GM13977 (cell line): Measurements from ENCODE around the gene FBN1.

ENCODE experiments used
- DNase-seq: peaks from one replicate; pipeline ENCODE4 v3.0.0; 2012; ENCODE audit warnings: low spot score
- CTCF ChIP-seq: IDR thresholded peaks from 2 replicates; pipeline ENCODE4 v1.5.1; 2012; ENCODE audit warnings: mild to moderate bottlenecking, control low read depth; ENCODE audit not compliant: insufficient read depth; ENCODE audit errors: extremely low read depth, missing control alignments
- in situ Hi-C: fragments of 300-500 bp; cut with MboI; formaldehyde crosslinking; loops from one replicate; pipeline ENCODE4 v1.12.0; 2022; ENCODE audit warnings: low sequenced_read_pairs, low pct_unique_long_range_greater_than_20kb, mixed read lengths, inconsistent platforms; ENCODE audit not compliant: unreplicated experiment

The FBN1 gene

GRCh38 chr15:48616216-48616615 lies 29.3 kb downstream of the FBN1 start:
- TF ChIP-seq CTCF, result no peak
- no peak for DNase-seq
- in situ Hi-C loops, result no loop called here

- in situ Hi-C loops, result no loop called here
- DNase-seq, result no peak
- TF ChIP-seq CTCF, result no peak
Measured at GRCh38 chr15:48614051-48614450, 31.5 kb downstream of the FBN1 start.

- in situ Hi-C loops, result no loop called here
- DNase-seq, result no peak
- no peak for TF ChIP-seq CTCF
Measured at GRCh38 chr15:48609486-48609885, 36.0 kb downstream of the FBN1 start.

GRCh38 chr15:48607846-48608245 lies 37.7 kb downstream of the FBN1 start:
- in situ Hi-C loops, result no loop called here
- TF ChIP-seq CTCF, result no peak
- DNase-seq, result no peak

GRCh38 chr15:48604567-48604966 lies 40.9 kb downstream of the FBN1 start:
- no peak for TF ChIP-seq CTCF
- in situ Hi-C loops, result no loop called here
- DNase-seq, result no peak

- in situ Hi-C loops, result no loop called here
- no peak for TF ChIP-seq CTCF
- no peak for DNase-seq
Measured at GRCh38 chr15:48603922-48604321, 41.6 kb downstream of the FBN1 start.

- no peak for DNase-seq
- in situ Hi-C loops, result no loop called here
- TF ChIP-seq CTCF, result no peak
Measured at GRCh38 chr15:48603123-48603500, 42.4 kb downstream of the FBN1 start.
